ENCODE data around the gene ATRNL1.
A peak's percentile ranks its signal among the peaks of the same experiment; 100 is the strongest.

The ATRNL1 gene

GRCh38 chr10:115093286-115093775 is at the start of gene ATRNL1:
ATRNL1 (plus strand) TSS chr10:115093365; CDS start chr10:115093751, 386 bp downstream.
- peak; percentile 57 for DNase-seq

- no peak for DNase-seq
Observed at GRCh38 chr10:115043719-115044118, 49.4 kb upstream of the ATRNL1 start.

- DNase-seq, result no peak
Observed at GRCh38 chr10:115044891-115045290, 48.3 kb upstream of the ATRNL1 start.

- DNase-seq, result no peak
Observed at GRCh38 chr10:115045499-115045898, 47.7 kb upstream of the ATRNL1 start.

GRCh38 chr10:115046686-115047236 is 46.4 kb upstream of the ATRNL1 start:
- DNase-seq, result no peak

DNA sequence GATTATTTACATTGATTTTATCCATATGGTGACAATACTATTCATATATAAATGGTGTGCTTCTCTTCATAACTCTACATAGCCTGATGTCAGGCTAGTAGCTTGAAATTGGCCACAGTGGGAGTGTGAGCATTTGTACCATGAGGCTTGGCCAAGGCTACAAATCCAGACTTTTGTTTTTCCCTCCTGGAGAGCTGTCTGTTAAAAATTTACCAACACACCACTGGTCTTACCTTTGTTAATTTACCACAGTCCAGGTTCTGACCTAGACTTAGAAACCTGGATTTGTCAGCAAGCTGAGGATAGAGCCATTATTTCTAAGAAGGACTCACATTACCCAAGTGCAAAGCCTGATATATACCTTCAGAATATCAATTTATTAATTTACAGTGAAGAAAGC is 45.5 kb upstream of the ATRNL1 start:
- DNase-seq, result no peak

DNA sequence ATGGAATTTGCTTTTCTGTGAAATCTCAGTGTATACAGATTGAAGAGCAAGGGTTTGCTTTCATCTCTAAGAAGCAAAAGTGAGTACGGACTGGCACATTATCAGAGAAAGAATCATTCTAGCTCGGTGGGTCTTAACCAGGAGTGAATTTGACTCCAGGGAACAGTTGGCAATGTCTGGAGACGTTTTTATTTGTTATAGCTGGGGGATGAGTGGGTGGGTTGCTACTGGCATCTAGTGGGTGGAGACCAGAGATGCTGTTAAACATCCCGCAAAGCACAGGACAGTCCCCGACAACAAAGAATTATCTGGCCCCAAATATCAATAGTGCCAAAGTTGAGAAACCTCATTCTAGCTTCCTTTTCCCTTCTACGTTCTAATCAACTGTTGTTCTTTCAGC is 43.8 kb upstream of the ATRNL1 start:
- no peak for DNase-seq

DNA sequence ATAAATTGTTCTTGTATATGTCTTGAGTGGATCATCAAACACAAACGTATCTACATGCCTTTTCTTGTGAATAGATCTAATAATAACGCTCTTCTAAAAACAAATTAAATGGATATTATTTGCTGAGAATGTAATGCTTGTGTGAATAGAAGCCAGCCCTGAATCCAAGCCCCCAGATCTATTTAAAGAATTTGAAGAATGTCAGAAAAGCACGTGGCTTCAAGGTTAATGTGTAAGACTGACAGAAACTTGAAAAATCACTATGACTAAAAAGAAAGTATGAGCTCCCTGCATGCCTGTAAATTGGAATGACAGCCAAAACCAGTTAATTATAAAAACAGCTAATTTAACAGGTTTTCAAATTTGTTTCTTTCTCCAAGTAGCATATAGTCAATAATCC is 43.2 kb upstream of the ATRNL1 start:
- no peak for DNase-seq

GRCh38 chr10:115050375-115051010 is 42.7 kb upstream of the ATRNL1 start:
- DNase-seq, result no peak

- DNase-seq, result no peak
Observed at GRCh38 chr10:115051216-115051615, 41.9 kb upstream of the ATRNL1 start.

- no peak for DNase-seq
Observed at GRCh38 chr10:115052226-115052625, 40.9 kb upstream of the ATRNL1 start.

DNA sequence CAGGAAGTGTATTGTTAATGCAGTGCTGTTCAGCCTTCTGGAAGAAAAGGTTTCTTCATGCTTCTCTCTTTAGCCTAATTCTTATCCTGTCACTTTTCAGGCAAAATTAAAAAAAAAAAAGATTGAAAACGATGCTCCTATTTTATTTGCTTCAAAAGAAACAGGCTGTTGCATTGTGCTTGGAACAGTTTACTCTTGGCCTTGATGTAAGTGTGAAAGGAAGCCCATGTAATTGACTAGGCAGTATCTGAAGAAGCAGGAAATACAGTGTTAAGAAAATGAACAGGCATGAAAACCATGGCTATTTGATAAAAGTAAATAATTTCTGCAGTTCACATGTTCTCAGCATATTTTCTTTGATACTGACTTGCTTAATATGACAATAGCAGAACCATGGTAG is 40.4 kb upstream of the ATRNL1 start:
- DNase-seq, result no peak

- no peak for DNase-seq
Observed at GRCh38 chr10:115056186-115056585, 37.0 kb upstream of the ATRNL1 start.

DNA sequence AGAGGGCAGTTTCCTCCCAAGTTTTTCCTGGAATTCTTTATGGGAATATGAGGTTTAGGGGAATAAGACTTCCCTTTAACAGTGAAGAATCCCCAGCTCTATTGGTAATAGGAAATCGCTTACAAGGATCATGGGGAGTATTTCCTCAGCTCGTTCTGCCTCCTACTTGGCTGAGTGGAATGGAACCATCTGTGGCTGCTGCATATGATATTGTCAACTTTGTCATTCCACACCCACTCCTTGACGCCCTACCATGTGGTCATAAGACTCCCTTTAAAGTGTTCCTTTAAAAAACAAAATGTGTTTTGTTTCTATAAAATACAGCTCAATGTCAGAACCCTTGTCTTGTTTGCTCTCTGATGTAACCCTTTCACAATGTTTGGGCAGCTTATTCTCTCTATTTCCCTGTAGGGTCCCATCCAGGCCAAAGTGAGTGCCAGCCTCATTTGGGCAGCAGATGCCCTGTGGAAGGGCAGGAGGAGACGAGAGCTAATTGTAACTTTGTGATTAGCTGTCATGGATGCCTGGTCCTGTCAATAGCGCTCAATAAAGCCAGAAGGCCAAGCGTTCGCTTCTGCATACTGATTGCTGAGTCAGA is 33.8 kb upstream of the ATRNL1 start:
- DNase-seq, result no peak

DNA sequence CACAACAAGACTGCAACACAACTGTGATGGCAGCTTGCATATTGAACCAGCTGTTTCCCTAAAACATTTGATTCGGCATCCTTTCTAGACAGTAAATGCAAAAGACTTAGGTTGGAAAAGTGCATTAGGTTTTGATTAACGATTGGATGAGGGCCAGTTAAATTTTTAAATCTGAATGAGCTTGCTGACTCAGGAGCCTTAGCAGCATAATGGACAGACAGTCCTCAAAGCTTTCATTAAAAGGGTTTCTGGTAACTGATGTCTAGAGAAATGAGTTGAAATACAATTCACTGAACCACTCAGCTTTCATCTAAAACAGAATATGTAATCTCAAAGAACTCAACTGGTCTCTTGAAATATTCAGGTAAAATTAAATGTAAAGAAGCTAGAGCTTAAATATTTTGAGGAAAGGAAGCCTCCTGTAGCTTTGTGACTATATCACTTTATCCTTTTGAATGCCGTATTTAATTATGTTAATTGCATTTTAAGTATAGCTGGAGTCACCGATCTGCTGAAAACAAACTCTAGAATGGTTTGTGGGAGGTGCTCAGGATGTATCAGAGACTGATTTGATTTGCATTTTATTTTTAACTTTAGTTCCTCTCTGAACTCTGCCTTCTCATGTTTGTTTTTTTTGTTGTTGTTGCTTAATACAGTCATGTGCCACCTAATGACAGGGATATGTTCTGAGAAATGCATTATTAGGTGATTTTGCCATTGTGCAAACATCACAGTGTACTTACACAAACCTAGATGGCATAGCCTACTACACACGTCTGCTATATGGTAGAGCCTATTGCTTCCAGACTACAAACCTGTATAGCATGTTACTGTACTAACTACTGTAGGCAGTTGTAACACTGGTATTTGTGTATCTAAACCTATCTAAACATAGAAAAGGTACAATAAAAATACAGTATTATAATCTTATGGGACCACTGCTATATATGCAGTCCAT is 29.2 kb upstream of the ATRNL1 start:
- no peak for DNase-seq

DNA sequence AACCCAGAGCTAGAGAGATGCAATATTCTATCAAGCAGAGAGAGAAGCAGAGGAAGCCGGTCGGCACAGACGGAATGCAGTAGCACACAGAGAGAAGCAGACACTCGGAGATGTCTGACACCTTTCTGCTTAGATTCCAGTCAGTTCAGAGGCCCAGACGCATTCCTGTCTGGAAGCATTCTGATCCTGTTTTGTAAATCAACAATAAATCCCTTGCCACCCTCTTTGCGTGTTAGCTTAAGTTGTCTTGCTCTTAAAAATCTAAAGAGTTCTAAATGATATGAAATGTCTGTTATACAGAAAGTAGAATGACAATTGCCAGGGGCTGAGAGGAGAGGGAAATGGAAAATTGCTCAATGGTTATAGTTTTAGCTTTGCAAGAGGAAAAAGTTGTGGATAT is 27.4 kb upstream of the ATRNL1 start:
- no peak for DNase-seq

DNA sequence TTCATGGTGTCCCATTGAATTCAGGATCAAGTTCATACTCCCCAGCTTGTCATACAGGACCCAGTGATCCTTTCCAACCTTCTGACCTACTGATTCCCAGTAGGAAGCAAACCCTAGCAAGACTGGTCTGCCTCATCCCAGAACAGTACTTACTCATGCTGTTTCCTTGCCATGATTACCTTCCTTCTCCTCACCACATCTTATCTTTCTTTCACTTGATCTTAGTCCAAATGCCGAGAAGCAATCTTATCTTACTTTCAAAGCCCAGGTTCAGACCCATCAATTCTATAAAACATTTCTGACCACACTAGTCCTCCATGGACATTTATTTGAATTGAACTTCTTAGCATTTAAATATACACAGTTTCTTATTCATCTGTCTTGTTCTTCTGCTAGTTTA is 26.6 kb upstream of the ATRNL1 start:
- DNase-seq, result no peak

- DNase-seq, result no peak
Observed at GRCh38 chr10:115073796-115074195, 19.4 kb upstream of the ATRNL1 start.

GRCh38 chr10:115082506-115082905 is 10.7 kb upstream of the ATRNL1 start:
- DNase-seq, result no peak

DNA sequence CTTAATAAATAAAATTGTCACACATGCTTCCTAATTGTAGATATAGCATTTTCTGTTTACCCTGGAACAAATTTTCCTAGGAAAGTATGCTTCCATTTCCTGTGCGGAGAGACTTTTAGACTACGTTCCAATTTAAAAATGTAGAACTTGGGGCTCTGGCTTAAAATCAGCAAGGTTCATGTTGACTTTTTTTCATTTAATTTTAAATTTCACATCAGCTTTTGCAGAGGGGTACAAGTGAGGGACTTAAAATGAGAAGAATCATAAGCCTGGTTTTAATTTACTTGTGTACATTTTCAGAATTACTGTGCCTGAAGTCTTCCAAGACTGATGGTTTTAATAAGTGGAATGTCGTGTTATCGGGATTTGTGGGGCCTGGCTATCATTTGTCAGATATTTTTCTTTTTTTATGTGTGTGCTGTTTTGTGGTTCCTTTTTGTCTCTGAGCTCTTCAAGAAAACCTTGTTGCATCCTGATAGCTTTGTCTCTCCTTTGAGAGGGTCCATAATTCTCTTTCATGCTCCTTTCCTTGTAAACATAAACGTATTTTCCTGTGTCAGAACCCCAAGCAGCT is 8.8 kb upstream of the ATRNL1 start:
- DNase-seq, result no peak

- DNase-seq, result no peak
Observed at GRCh38 chr10:115091161-115091560, 2.0 kb upstream of the ATRNL1 start.

DNA sequence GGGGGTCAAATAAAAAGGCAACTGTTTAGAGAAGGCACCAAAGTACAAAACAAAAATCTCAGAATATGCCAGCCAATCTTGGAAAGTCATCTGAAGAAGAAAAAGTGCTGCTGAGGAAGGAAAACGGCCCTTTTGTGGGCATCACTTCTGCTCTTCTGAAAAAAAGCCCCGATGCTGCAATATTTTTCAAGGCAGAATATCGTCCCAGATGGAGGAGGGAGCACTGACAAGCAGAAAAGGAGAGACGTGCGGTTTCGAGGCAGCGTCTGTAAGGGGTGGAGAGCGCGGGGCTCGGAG is 959 bp upstream of the ATRNL1 start:
- DNase-seq, result no peak
